Activated CD8-positive, alpha-beta memory T cell treated with anti-CD3 and anti-CD28 coated beads for 1 hour (primary cell): ENCODE measurements around the gene SECTM1.
A peak's percentile ranks its signal among the peaks of the same experiment; 100 is the strongest.

Experiments used
- DNase-seq, 2 donors: peaks; one replicate each; pipeline ENCODE4 v3.0.0-alpha.2; 2020; ENCODE audit warnings: low read depth in 1 of 2; ENCODE audit errors: extremely low read depth in 1 of 2

The SECTM1 gene

GRCh38 chr17:82317394-82318168, 16.0 kb downstream of the SECTM1 start, which contains the start of gene CD7:
Gene CD7 (minus strand): TSS chr17:82317608. CDS start chr17:82317495, 113 bp downstream.
- DNase-seq, result peak; percentile 62 to 73

GRCh38 chr17:82316651-82317393, 16.7 kb downstream of the SECTM1 start:
- no peak for DNase-seq

- DNase-seq, result peak in 1 of 2 donors; percentile 40
These were observed 17.7 kb downstream of the SECTM1 start for GRCh38 chr17:82315703-82316358.

GRCh38 chr17:82314727-82315605, 18.6 kb downstream of the SECTM1 start:
- no peak for DNase-seq

GRCh38 chr17:82314012-82314726, 19.4 kb downstream of the SECTM1 start:
- no peak for DNase-seq

- DNase-seq, result no peak
These were observed 20.2 kb downstream of the SECTM1 start for GRCh38 chr17:82313195-82314011.

GRCh38 chr17:82311971-82312370, 21.6 kb downstream of the SECTM1 start:
- DNase-seq, result no peak

GRCh38 chr17:82310877-82311276, 22.7 kb downstream of the SECTM1 start:
- no peak for DNase-seq

GRCh38 chr17:82309656-82310570, 23.7 kb downstream of the SECTM1 start:
- DNase-seq, result no peak

- no peak for DNase-seq
These were observed 27.8 kb downstream of the SECTM1 start for GRCh38 chr17:82305727-82306300.

GRCh38 chr17:82304826-82305726, 28.5 kb downstream of the SECTM1 start:
- no peak for DNase-seq

- no peak for DNase-seq
These were observed 29.4 kb downstream of the SECTM1 start for GRCh38 chr17:82303944-82304808.

GRCh38 chr17:82302991-82303943, 30.3 kb downstream of the SECTM1 start:
- no peak for DNase-seq

GRCh38 chr17:82302568-82302963, 31.0 kb downstream of the SECTM1 start:
- no peak for DNase-seq
